GM23338 (cell line): ENCODE measurements around the gene GOSR2. TPM values are rescaled to one million over a fixed set of nuclear protein-coding genes. Genes with fewer than 3 reads are reported as not detected.
A peak's percentile ranks its signal among the peaks of the same experiment; 100 is the strongest.

Source experiments
- ATAC-seq: fragments of 200-7000 bp; cut with Tn5 transposase; 3 replicates; pipeline ENCODE4 v1.9.1; 2020
- DNase-seq: peaks from one replicate; pipeline ENCODE4 v3.0.0-alpha.2; 2015; ENCODE audit warnings: low spot score
- H2AFZ ChIP-seq: fragments of 200-600 bp; sonication (generic); 2 replicates; pipeline ENCODE4 v1.8.0; 2016; ENCODE audit warnings: antibody characterized with exemption, mild to moderate bottlenecking, moderate library complexity
- H3F3A ChIP-seq: fragments of 200-600 bp; sonication (generic); replicated peaks from 2 replicates; pipeline ENCODE4 v1.8.0; 2017; ENCODE audit warnings: antibody characterized with exemption, mixed run types, low read depth
- H3K27ac ChIP-seq: fragments of 200-600 bp; sonication (generic); 2 replicates; pipeline ENCODE4 v1.6.1; 2016; ENCODE audit warnings: low read depth
- H3K27me3 ChIP-seq: fragments of 200-600 bp; sonication (generic); 2 replicates; pipeline ENCODE4 v1.8.0; 2016; ENCODE audit warnings: mild to moderate bottlenecking, mixed run types, moderate library complexity; ENCODE audit not compliant: insufficient read depth
- H3K36me3 ChIP-seq: fragments of 200-600 bp; sonication (generic); 2 replicates; pipeline ENCODE4 v1.8.0; 2016; ENCODE audit warnings: mild to moderate bottlenecking; ENCODE audit not compliant: insufficient read depth
- H3K4me1 ChIP-seq: fragments of 200-600 bp; sonication (generic); 2 replicates; pipeline ENCODE4 v1.8.0; 2016; ENCODE audit warnings: mild to moderate bottlenecking, moderate library complexity; ENCODE audit not compliant: insufficient read depth
- H3K4me2 ChIP-seq: fragments of 200-600 bp; sonication (generic); 2 replicates; pipeline ENCODE4 v1.7.1; 2017; ENCODE audit warnings: mixed run types
- H3K4me3 ChIP-seq: fragments of 200-600 bp; sonication (generic); 2 replicates; pipeline ENCODE4 v1.6.1; 2016; ENCODE audit warnings: mixed run types
- H3K79me2 ChIP-seq: fragments of 200-600 bp; sonication (generic); replicated peaks from 2 replicates; pipeline ENCODE4 v1.8.0; 2017; ENCODE audit warnings: mild to moderate bottlenecking; ENCODE audit not compliant: insufficient read depth
- H3K9me2 ChIP-seq: fragments of 200-600 bp; sonication (generic); 2 replicates; pipeline ENCODE4 v1.8.0; 2017; ENCODE audit not compliant: insufficient read depth
- H4K20me1 ChIP-seq: fragments of 200-600 bp; sonication (generic); replicated peaks from 2 replicates; pipeline ENCODE4 v1.8.0; 2017; ENCODE audit warnings: mild to moderate bottlenecking; ENCODE audit not compliant: insufficient read depth
- H3K27ac Mint-ChIP-seq: 2 replicates; pipeline ENCODE4 v1.8.0; 2020; ENCODE audit warnings: inconsistent platforms, mild to moderate bottlenecking, moderate library complexity, mixed read lengths
- H3K27me3 Mint-ChIP-seq: 3 replicates; pipeline ENCODE4 v1.8.0; 2022; ENCODE audit warnings: low read depth, mild to moderate bottlenecking, moderate library complexity, mixed read lengths, inconsistent platforms; ENCODE audit not compliant: insufficient read depth, poor library complexity
- H3K36me3 Mint-ChIP-seq: 3 replicates; pipeline ENCODE4 v1.8.0; 2021; ENCODE audit warnings: low read depth, mild to moderate bottlenecking, inconsistent platforms, moderate library complexity, mixed read lengths
- H3K4me1 Mint-ChIP-seq: 3 replicates; pipeline ENCODE4 v1.8.0; 2020; ENCODE audit warnings: mild to moderate bottlenecking, inconsistent platforms, mixed read lengths
- H3K4me3 Mint-ChIP-seq: 3 replicates; pipeline ENCODE4 v1.8.0; 2021; ENCODE audit warnings: moderate library complexity, mild to moderate bottlenecking, inconsistent platforms, mixed read lengths
- H3K9me3 Mint-ChIP-seq: 3 replicates; pipeline ENCODE4 v1.8.0; 2020; ENCODE audit warnings: moderate library complexity, mild to moderate bottlenecking, inconsistent platforms, mixed read lengths
- ZNF331 ChIP-seq: fragments of 250-450 bp; sonication (Bioruptor Pico); IDR thresholded peaks from 2 replicates; pipeline ENCODE4 v1.5.0; 2020; ENCODE audit warnings: low read depth, mild to moderate bottlenecking, moderate library complexity
- polyA plus RNA-seq: library from polyadenylated mRNA; unstranded; fragments of >200 nt; fragmentation: Nextera tagmentation; extraction: Ambion mirVana; gene quantifications from 2 replicates; pipeline ENCODE4 v1.2.1, GENCODE V29; 2016
- total RNA-seq: library from RNA; depleted of rRNA; stranded (reverse); fragments of >200 nt; shearing (Covaris generic); gene quantifications from 2 replicates; pipeline ENCODE4 v1.2.3, GENCODE V29; 2014
- TF ChIP-seq, protein P1 (sequence below): fragments of 250-450 bp; sonication (Bioruptor Pico); IDR thresholded peaks from 2 replicates; pipeline ENCODE4 v1.5.0; 2020; ENCODE audit warnings: mild to moderate bottlenecking, moderate library complexity
- TF ChIP-seq, protein P2 (sequence below): IDR thresholded peaks from one replicate; pipeline ENCODE4 v1.6.1; 2018; ENCODE audit warnings: antibody characterized with exemption; ENCODE audit not compliant: unreplicated experiment

The GOSR2 gene
- total and polyA plus RNA-seq, 2 experiments from 2014 or later: 33.2 to 36.2 TPM

DNA sequence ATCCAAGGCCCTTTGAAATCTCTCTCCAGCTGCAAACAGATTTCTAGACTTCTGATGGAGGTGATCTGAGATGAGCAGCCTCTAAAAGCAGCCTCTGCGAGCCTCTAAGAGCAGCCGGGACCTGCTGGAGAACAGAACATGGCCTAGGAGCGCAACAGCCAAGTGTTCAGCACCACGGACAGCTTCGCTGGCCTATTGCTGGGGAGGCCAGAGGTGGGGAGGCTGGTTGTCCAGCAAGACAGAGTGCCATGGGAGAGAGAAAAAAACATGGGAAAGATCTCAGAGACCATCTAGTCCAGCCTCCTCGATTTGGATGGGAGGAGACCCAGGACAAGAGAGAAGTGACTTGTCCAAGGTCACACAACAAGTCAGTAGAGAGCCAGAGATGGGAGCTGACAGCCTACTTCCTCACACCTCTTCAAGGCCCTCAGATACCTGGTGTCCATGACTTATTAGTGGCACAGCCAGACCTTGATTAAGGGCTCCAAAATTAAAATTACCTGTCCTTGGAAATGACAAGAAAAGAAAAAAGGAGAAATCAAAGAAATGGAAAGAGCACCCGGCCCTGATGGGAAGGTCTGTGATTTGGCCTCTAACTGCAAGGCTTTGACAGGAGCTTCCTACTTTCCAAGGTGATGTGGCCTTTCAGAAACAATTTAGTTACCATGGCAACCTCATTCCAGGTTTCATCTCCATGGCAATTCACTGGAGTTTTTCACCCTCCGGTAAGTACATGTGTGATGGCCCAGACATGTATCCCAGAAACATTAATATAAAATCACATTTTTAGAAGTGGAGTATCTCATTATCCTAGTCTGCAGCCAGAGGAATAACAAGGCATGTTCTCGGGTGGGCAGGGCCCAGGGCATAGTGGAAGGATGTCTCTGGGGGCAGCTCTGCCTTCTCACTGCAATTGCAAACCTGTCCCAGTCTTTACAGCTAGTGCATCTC lies 41.6 kb downstream of the GOSR2 start:
- H3K4me2 ChIP-seq: no peak overlapping the region
- no peak overlapping the region for H3K27ac ChIP-seq
- peaks cover 6% of the 10 kb centered on the region; the same call in 2 of the 3 replicates for H3K9me3 Mint-ChIP-seq
- H3K36me3 ChIP-seq: no peaks in the 10 kb centered on the region
- H4K20me1 ChIP-seq: no peaks in the 10 kb centered on the region; the same call in 1 of the 2 replicates
- H3F3A ChIP-seq: no peaks in the 10 kb centered on the region
- H3K4me3 Mint-ChIP-seq: no peak overlapping the region
- H3K36me3 Mint-ChIP-seq: peaks cover 7% of the 10 kb centered on the region; the same call in 1 of the 3 replicates
- H2AFZ ChIP-seq: no peak overlapping the region
- DNase-seq (peak; percentile 72), ATAC-seq (peak; percentile 88)
- no peaks in the 10 kb centered on the region for H3K4me1 Mint-ChIP-seq
- no peaks in the 10 kb centered on the region for H3K4me1 ChIP-seq
- no peaks in the 10 kb centered on the region for H3K27me3 ChIP-seq
- H3K79me2 ChIP-seq: no peaks in the 10 kb centered on the region
- peaks cover 9% of the 10 kb centered on the region for H3K27me3 Mint-ChIP-seq
- H3K27ac Mint-ChIP-seq: no peak overlapping the region
- TF ChIP-seq, protein P1, sequence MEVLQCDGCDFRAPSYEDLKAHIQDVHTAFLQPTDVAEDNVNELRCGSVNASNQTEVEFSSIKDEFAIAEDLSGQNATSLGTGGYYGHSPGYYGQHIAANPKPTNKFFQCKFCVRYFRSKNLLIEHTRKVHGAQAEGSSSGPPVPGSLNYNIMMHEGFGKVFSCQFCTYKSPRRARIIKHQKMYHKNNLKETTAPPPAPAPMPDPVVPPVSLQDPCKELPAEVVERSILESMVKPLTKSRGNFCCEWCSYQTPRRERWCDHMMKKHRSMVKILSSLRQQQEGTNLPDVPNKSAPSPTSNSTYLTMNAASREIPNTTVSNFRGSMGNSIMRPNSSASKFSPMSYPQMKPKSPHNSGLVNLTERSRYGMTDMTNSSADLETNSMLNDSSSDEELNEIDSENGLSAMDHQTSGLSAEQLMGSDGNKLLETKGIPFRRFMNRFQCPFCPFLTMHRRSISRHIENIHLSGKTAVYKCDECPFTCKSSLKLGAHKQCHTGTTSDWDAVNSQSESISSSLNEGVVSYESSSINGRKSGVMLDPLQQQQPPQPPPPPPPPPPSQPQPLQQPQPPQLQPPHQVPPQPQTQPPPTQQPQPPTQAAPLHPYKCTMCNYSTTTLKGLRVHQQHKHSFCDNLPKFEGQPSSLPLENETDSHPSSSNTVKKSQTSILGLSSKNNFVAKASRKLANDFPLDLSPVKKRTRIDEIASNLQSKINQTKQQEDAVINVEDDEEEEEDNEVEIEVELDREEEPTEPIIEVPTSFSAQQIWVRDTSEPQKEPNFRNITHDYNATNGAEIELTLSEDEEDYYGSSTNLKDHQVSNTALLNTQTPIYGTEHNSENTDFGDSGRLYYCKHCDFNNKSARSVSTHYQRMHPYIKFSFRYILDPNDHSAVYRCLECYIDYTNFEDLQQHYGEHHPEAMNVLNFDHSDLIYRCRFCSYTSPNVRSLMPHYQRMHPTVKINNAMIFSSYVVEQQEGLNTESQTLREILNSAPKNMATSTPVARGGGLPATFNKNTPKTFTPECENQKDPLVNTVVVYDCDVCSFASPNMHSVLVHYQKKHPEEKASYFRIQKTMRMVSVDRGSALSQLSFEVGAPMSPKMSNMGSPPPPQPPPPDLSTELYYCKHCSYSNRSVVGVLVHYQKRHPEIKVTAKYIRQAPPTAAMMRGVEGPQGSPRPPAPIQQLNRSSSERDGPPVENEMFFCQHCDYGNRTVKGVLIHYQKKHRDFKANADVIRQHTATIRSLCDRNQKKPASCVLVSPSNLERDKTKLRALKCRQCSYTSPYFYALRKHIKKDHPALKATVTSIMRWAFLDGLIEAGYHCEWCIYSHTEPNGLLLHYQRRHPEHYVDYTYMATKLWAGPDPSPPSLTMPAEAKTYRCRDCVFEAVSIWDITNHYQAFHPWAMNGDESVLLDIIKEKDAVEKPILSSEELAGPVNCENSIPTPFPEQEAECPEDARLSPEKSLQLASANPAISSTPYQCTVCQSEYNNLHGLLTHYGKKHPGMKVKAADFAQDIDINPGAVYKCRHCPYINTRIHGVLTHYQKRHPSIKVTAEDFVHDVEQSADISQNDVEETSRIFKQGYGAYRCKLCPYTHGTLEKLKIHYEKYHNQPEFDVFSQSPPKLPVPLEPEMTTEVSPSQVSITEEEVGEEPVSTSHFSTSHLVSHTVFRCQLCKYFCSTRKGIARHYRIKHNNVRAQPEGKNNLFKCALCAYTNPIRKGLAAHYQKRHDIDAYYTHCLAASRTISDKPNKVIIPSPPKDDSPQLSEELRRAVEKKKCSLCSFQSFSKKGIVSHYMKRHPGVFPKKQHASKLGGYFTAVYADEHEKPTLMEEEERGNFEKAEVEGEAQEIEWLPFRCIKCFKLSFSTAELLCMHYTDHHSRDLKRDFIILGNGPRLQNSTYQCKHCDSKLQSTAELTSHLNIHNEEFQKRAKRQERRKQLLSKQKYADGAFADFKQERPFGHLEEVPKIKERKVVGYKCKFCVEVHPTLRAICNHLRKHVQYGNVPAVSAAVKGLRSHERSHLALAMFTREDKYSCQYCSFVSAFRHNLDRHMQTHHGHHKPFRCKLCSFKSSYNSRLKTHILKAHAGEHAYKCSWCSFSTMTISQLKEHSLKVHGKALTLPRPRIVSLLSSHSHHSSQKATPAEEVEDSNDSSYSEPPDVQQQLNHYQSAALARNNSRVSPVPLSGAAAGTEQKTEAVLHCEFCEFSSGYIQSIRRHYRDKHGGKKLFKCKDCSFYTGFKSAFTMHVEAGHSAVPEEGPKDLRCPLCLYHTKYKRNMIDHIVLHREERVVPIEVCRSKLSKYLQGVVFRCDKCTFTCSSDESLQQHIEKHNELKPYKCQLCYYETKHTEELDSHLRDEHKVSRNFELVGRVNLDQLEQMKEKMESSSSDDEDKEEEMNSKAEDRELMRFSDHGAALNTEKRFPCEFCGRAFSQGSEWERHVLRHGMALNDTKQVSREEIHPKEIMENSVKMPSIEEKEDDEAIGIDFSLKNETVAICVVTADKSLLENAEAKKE (CRISPR knock-in tag): no peak
- no peak for TF ChIP-seq ZNF331
- TF ChIP-seq, protein P2, sequence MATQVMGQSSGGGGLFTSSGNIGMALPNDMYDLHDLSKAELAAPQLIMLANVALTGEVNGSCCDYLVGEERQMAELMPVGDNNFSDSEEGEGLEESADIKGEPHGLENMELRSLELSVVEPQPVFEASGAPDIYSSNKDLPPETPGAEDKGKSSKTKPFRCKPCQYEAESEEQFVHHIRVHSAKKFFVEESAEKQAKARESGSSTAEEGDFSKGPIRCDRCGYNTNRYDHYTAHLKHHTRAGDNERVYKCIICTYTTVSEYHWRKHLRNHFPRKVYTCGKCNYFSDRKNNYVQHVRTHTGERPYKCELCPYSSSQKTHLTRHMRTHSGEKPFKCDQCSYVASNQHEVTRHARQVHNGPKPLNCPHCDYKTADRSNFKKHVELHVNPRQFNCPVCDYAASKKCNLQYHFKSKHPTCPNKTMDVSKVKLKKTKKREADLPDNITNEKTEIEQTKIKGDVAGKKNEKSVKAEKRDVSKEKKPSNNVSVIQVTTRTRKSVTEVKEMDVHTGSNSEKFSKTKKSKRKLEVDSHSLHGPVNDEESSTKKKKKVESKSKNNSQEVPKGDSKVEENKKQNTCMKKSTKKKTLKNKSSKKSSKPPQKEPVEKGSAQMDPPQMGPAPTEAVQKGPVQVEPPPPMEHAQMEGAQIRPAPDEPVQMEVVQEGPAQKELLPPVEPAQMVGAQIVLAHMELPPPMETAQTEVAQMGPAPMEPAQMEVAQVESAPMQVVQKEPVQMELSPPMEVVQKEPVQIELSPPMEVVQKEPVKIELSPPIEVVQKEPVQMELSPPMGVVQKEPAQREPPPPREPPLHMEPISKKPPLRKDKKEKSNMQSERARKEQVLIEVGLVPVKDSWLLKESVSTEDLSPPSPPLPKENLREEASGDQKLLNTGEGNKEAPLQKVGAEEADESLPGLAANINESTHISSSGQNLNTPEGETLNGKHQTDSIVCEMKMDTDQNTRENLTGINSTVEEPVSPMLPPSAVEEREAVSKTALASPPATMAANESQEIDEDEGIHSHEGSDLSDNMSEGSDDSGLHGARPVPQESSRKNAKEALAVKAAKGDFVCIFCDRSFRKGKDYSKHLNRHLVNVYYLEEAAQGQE: peak; percentile 97
- H3K4me3 ChIP-seq: no peak overlapping the region
- no peaks in the 10 kb centered on the region for H3K9me2 ChIP-seq
